ENCODE measurements around the gene PPFIBP1. TPM values are rescaled to one million over a fixed set of nuclear protein-coding genes. Genes with fewer than 3 reads are reported as not detected.
A peak's percentile ranks its signal among the peaks of the same experiment; 100 is the strongest.

The PPFIBP1 gene
- total RNA-seq, result 10 to 100 TPM in 1 of 2 experiments, 1 to 10 TPM in 1; 5.4 to 23.2 TPM

DNA sequence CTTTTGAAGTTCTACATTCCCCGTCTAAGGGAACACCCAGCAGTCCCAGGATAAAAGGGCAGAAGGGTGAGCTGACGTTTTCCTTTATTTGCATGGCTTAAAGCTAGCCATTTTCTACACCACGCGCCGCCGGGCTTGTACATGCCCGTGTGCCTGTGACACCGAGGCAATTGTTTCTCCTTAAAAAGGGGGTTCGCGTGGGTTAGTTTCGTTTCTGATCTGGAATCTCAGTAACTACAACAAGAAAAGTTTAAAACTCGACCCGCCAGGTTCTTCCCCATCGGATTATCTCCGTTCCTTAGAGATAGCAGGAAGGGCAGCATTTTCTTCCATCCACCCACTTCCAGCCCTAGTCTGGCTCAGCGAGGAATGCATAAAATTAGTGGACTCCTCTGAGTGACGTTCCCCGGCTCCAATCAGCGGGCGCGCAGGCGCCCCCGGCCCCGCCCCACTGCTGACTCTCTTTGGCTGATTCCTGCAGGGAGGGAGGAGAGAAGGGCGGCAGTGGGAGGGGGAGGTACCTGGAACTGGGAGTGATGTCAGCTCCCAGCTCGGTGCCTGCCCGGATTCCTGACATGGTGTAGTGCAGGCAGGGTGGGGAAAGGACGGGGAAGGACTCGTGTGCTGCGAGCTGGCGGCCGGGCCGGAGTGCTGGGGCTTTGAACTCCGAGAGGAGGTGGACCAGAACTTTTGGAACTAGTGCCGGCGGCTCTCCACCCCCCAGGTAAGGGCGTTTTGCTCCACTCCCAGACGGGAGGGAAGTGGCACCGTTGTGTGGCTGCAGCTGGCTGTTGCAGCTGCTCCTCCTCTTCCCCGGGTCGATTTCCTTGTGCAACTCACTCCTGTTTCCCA lies at the start of gene PPFIBP1:
PPFIBP1 (plus strand) TSS at position 565 of the 852 bp plus-strand sequence. CDS start 109,191 bp downstream, outside the sequence.
- H3K9me3 Mint-ChIP-seq (ENCODE audit: low read depth), result no peaks in the 10 kb centered on the region
- H3K27me3 Mint-ChIP-seq, result peaks cover 46% of the 10 kb centered on the region
- CTCF ChIA-PET, result interaction anchor here (0.7 to 1.5 kb wide), 6 partner anchors 10 to 217 kb away, joined by 3 read pairs; no protein-coding TSS in a partner anchor
- peak; percentile 97 for DNase-seq
- peak; percentile 99 for ATAC-seq
- H3K4me1 Mint-ChIP-seq, result peaks cover 18% of the 10 kb centered on the region
- no peaks in the 10 kb centered on the region for H3K36me3 Mint-ChIP-seq
- peak within 1 kb of the TSS; percentile 96 for H3K4me3 Mint-ChIP-seq
- H3K27ac Mint-ChIP-seq, result peak within 1 kb of the TSS; percentile 80

DNA sequence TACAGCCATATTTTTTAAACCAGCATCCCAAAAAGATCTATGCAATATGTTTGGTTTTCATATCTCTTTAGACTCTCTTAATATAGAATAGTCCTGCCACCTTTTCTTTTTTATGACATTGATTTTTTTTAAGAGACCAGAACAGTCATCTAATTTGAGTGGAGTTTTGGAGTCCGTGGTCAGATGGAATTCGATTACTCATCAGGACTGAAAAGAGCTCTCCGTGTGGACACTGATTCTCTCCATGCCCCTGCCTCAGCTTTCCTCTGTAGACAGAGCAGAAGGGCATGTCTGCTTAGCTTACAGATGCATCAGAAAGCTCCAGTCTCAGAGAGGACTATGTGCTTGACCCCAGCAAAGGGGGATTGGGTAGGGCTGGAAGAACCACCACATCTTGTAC lies 49.7 kb upstream of the PPFIBP1 start:
- CTCF ChIA-PET, result no interaction called here
- peaks cover 22% of the 10 kb centered on the region for H3K27me3 Mint-ChIP-seq
- no peak for ATAC-seq
- H3K4me3 Mint-ChIP-seq, result no peak overlapping the region
- peaks cover 23% of the 10 kb centered on the region for H3K9me3 Mint-ChIP-seq (ENCODE audit: low read depth)
- H3K27ac Mint-ChIP-seq, result no peak overlapping the region
- H3K36me3 Mint-ChIP-seq, result peaks cover 21% of the 10 kb centered on the region
- no peak for DNase-seq
- H3K4me1 Mint-ChIP-seq, result peaks cover 18% of the 10 kb centered on the region

- no peak overlapping the region for H3K27ac Mint-ChIP-seq
- CTCF ChIA-PET, result no interaction called here
- ATAC-seq (no peak), DNase-seq (no peak)
- H3K4me3 Mint-ChIP-seq, result no peak overlapping the region
- H3K4me1 Mint-ChIP-seq, result peaks cover 11% of the 10 kb centered on the region
- H3K27me3 Mint-ChIP-seq, result peaks cover 15% of the 10 kb centered on the region
- H3K9me3 Mint-ChIP-seq (ENCODE audit: low read depth), result peaks cover 23% of the 10 kb centered on the region
- peaks cover 21% of the 10 kb centered on the region for H3K36me3 Mint-ChIP-seq
These were observed 47.0 kb upstream of the PPFIBP1 start for GRCh38 chr12:27477049-27477448.

DNA sequence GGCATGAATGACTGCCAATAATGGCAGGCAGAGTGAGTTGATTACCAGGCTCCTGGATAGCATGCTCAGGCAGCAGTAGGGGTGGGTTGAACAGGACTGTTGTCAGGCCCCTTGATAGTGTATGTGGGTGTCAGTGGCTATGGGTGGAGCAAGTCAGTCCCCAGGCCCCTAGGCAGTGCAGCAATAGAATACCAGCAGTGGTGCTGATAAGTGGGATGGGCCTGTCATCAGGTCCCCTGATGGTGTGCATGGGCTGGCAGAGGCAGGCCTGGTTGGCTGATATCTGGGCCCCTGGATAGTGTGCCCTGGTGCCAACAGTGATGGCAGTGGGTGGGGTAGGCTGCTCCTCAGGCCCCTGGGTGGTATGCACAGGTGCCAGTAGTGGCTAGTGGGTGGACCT lies 45.1 kb upstream of the PPFIBP1 start:
- DNase-seq (no peak), ATAC-seq (no peak)
- Mint-ChIP-seq H3K4me3 (no peak overlapping the region), H3K27ac (no peak overlapping the region), H3K4me1 (no peaks in the 10 kb centered on the region), H3K27me3 (peaks cover 11% of the 10 kb centered on the region), H3K36me3 (peaks cover 21% of the 10 kb centered on the region), H3K9me3 (ENCODE audit: low read depth) (peaks cover 23% of the 10 kb centered on the region)
- CTCF ChIA-PET, result no interaction called here

DNA sequence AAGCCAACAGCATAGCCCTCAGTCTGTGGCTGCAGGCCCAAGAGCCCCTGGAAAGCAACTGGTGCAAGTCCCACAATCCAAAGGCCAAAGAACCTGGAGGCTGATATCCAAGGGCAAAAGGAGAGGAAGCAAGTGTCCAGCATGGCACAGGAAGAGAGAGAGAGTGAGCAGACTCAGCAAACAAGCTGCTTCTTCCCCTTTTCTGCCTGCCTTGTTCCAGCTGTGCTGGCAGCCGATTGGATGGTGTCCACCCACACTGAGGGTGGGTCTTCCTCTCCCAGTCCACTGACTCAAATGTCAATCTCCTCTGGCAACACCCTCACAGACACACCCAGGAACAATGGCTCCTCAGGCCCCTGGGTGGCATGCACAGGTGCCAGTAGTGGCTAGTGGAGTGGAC lies 44.0 kb upstream of the PPFIBP1 start:
- H3K4me3 Mint-ChIP-seq, result no peak overlapping the region
- CTCF ChIA-PET, result no interaction called here
- no peaks in the 10 kb centered on the region for H3K4me1 Mint-ChIP-seq
- peaks cover 7% of the 10 kb centered on the region for H3K27me3 Mint-ChIP-seq
- H3K27ac Mint-ChIP-seq, result no peak overlapping the region
- H3K9me3 Mint-ChIP-seq (ENCODE audit: low read depth), result peaks cover 20% of the 10 kb centered on the region
- ATAC-seq (no peak), DNase-seq (no peak)
- H3K36me3 Mint-ChIP-seq, result peaks cover 21% of the 10 kb centered on the region

DNA sequence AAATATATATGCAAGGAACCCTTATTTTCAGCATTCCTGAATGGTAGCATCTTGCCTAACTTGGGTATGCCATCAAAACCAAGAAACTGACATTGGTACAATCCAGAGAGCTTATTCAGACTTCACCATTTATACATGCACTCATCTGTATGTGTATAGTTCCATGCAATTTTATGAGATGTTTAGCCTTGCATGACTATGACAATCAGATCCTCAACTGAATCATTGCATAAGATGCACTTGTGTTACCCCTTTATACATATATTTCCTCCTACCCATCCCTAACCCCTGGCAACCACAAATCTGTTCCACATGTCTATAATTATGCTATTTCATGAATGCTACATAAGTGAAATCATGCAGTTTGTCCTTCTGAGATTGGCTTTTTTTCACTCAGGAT lies 37.0 kb upstream of the PPFIBP1 start:
- CTCF ChIA-PET, result no interaction called here
- no peak overlapping the region for H3K27ac Mint-ChIP-seq
- peaks cover 5% of the 10 kb centered on the region for H3K36me3 Mint-ChIP-seq
- peaks cover 3% of the 10 kb centered on the region for H3K4me1 Mint-ChIP-seq
- ATAC-seq, result no peak
- H3K9me3 Mint-ChIP-seq (ENCODE audit: low read depth), result peaks cover 2% of the 10 kb centered on the region
- H3K4me3 Mint-ChIP-seq, result no peak overlapping the region
- H3K27me3 Mint-ChIP-seq, result peaks cover 32% of the 10 kb centered on the region
- no peak for DNase-seq

GRCh38 chr12:27488479-27488878 lies 35.5 kb upstream of the PPFIBP1 start:
- ATAC-seq, result no peak

DNA sequence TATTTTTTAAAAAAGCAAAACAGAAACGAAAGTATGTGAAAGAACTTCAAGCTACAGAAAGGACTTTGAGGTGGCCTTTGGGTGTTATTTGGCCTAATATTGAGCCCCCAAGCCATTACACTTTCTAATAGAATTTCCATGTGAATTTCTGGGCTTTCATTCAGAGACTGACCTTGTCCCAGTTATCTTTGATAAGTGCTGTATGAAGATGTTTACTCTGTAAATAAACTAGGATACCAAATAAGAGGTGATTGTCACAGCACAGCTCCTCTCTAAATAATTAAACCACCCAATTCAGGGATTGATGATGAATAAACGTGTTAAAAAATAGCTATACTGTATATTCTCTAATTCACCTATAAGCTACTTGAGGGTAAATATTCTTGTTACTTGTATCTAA lies 32.8 kb upstream of the PPFIBP1 start:
- Mint-ChIP-seq H3K9me3 (ENCODE audit: low read depth) (peaks cover 2% of the 10 kb centered on the region), H3K27me3 (peaks cover 46% of the 10 kb centered on the region), H3K36me3 (peaks cover 5% of the 10 kb centered on the region), H3K27ac (no peak overlapping the region), H3K4me1 (peaks cover 8% of the 10 kb centered on the region), H3K4me3 (no peak overlapping the region)
- ATAC-seq (no peak), DNase-seq (no peak)
- CTCF ChIA-PET, result interaction anchor here (2.0 kb wide), 1 partner anchor 57 kb away, joined by 5 read pairs; no protein-coding TSS in a partner anchor

More at GRCh38 chr12:27488479-27488878, 35.5 kb upstream of the PPFIBP1 start:
- CTCF ChIA-PET, result interaction anchor here (0.8 to 1.0 kb wide), 2 partner anchors 35 to 52 kb away, joined by 3 to 5 read pairs; partner anchors contain the start of gene PPFIBP1
- Mint-ChIP-seq H3K36me3 (peaks cover 5% of the 10 kb centered on the region), H3K27ac (no peak overlapping the region), H3K4me1 (peaks cover 3% of the 10 kb centered on the region), H3K4me3 (no peak overlapping the region), H3K9me3 (ENCODE audit: low read depth) (peaks cover 2% of the 10 kb centered on the region), H3K27me3 (peaks cover 41% of the 10 kb centered on the region)
- DNase-seq, result no peak

DNA sequence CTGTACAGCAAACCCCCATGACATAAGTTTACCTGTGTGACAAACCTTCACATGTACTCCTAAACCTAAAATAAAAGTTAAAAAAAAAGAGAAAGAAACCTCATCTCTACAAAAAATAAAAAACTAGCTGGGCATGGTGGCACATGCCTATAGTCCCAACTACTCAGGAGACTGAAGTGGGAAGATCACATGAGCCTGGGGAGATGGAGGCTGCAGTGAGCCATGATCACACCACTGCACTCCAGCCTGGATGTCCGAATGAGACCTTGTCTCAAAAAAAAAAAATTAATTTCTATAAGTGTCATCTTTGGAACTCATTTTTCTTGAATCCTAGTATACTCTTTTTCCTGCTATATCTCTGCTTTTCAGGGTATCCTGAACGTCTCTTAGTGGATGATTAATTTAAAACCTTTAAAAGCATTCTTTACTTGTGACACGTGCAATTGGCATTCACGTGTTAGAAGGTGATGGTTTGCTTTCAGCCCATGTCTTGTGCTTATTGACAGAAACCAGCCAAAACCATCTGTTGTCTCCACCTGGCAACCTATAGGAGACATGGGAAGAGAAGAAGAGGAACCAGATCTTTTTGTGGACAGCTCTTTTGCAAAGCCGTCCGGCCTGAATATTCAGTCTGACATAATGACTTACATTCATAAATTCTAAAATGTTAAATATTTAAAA lies 30.6 kb upstream of the PPFIBP1 start:
- DNase-seq (no peak), ATAC-seq (no peak)
- Mint-ChIP-seq H3K4me3 (no peak overlapping the region), H3K9me3 (ENCODE audit: low read depth) (peaks cover 2% of the 10 kb centered on the region), H3K27ac (no peak overlapping the region), H3K4me1 (peaks cover 16% of the 10 kb centered on the region), H3K36me3 (peaks cover 3% of the 10 kb centered on the region), H3K27me3 (peaks cover 52% of the 10 kb centered on the region)
- CTCF ChIA-PET, result no interaction called here

GRCh38 chr12:27497446-27497845 lies 26.6 kb upstream of the PPFIBP1 start:
- Mint-ChIP-seq H3K4me1 (peaks cover 32% of the 10 kb centered on the region), H3K4me3 (no peak overlapping the region), H3K27me3 (peaks cover 61% of the 10 kb centered on the region), H3K36me3 (peaks cover 1% of the 10 kb centered on the region), H3K9me3 (ENCODE audit: low read depth) (no peaks in the 10 kb centered on the region), H3K27ac (no peak overlapping the region)
- ATAC-seq (no peak), DNase-seq (no peak)
- CTCF ChIA-PET, result no interaction called here

DNA sequence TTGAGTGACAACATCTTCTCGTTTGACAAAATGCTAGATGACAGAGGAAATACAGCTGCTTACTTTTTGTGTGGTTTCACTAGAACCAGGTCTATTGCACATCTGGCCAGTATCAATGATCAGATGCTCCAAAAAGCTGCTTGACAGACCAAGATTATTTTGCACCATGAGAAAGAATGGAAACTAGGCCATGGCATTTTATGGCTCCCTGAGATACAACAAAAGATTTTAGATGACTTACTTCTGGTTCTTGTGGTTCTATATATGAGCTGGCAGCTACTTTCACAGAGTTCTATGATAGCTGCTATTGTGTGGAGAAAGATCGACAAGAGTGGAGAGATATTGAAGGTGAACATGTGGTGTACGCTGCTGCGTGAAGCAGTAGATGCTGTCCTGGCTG lies 25.9 kb upstream of the PPFIBP1 start:
- Mint-ChIP-seq H3K27ac (peak overlapping the region; percentile 1), H3K36me3 (peaks cover 4% of the 10 kb centered on the region), H3K4me1 (peaks cover 32% of the 10 kb centered on the region), H3K4me3 (no peak overlapping the region), H3K9me3 (ENCODE audit: low read depth) (peaks cover 3% of the 10 kb centered on the region), H3K27me3 (peaks cover 58% of the 10 kb centered on the region)
- DNase-seq (no peak), ATAC-seq (peak; percentile 87)
- CTCF ChIA-PET, result no interaction called here

GRCh38 chr12:27498761-27499160 lies 25.2 kb upstream of the PPFIBP1 start:
- peaks cover 4% of the 10 kb centered on the region for H3K36me3 Mint-ChIP-seq
- peaks cover 3% of the 10 kb centered on the region for H3K9me3 Mint-ChIP-seq (ENCODE audit: low read depth)
- ATAC-seq, result no peak
- peaks cover 32% of the 10 kb centered on the region for H3K4me1 Mint-ChIP-seq
- CTCF ChIA-PET, result no interaction called here
- H3K4me3 Mint-ChIP-seq, result no peak overlapping the region
- H3K27me3 Mint-ChIP-seq, result peaks cover 54% of the 10 kb centered on the region
- peak overlapping the region; percentile 1 for H3K27ac Mint-ChIP-seq
- DNase-seq, result no peak

GRCh38 chr12:27499377-27499776 lies 24.6 kb upstream of the PPFIBP1 start:
- CTCF ChIA-PET, result no interaction called here
- no peak for ATAC-seq
- Mint-ChIP-seq H3K9me3 (ENCODE audit: low read depth) (peaks cover 3% of the 10 kb centered on the region), H3K36me3 (peaks cover 6% of the 10 kb centered on the region), H3K27me3 (peaks cover 58% of the 10 kb centered on the region), H3K4me3 (no peak overlapping the region), H3K27ac (no peak overlapping the region), H3K4me1 (peaks cover 32% of the 10 kb centered on the region)
- DNase-seq, result no peak

DNA sequence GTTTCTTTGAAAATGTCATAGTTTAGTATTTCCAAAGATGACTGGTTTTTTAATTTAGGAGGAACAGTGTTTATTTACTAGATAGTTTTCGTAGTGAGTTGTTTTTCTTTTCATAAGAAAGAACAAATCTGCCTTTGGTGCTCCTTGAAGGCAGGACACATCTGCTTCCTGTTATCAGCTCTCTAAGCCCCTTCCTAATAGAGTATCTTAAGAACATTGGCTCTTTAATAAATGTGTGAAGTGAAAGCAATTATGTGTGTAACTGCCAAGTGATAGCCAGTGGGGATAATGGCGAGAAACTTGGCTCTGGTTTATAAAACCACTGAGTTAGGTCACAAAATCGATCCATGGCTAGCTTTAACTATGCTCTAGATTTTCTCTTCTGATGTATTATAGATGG lies 23.5 kb upstream of the PPFIBP1 start:
- Mint-ChIP-seq H3K4me3 (no peak overlapping the region), H3K9me3 (ENCODE audit: low read depth) (peaks cover 3% of the 10 kb centered on the region), H3K27ac (no peak overlapping the region), H3K4me1 (peaks cover 27% of the 10 kb centered on the region), H3K27me3 (peaks cover 59% of the 10 kb centered on the region), H3K36me3 (peaks cover 6% of the 10 kb centered on the region)
- DNase-seq, result no peak
- CTCF ChIA-PET, result no interaction called here
- no peak for ATAC-seq
